HG03439 (cell line): Measurements from ENCODE around the gene ARHGAP18.

ENCODE experiments used
- ATAC-seq: cut with Tn5 transposase; IDR thresholded peaks from one replicate; pipeline ENCODE4 v1.9.1; 2021; ENCODE audit warnings: mild to moderate bottlenecking, moderate library complexity; ENCODE audit not compliant: unreplicated experiment

Gene ARHGAP18

DNA sequence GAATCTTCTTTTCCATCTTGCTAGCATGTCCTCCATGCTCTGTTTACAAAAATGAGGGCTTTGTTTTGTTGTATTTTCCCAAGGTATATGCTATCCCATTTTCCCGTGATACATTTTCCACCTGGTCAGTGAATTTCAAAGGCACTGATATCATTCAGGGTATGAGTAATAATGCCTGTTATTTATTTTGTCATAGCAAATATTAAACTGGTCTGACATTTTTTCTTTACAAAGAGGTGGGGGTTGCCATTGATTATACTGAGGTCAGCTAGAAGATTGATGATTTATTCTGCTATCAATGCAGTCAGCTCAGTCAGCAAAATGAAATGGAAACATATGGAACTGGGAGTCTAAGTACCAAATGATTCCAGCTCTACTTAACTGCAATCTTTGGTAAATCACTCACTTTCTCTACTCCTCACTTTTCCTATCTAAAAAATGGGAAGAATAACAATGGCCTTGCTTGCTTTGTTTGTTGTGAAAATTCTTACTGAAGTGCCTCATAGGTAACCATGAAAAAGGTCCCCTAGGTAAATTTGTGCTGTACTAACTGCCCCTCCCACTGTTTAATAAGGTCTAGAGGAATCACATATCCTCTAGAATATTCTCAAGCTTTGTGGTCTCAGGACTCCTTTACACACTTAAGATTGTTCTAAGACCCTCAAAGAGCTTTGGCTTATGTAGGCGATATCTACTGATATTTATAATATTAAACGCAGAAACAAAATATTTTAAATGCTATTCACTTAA is 64.0 kb downstream of the ARHGAP18 start:
- ATAC-seq = no peak

GRCh38 chr6:129645106-129645829 is 64.7 kb downstream of the ARHGAP18 start:
- ATAC-seq = no peak

DNA sequence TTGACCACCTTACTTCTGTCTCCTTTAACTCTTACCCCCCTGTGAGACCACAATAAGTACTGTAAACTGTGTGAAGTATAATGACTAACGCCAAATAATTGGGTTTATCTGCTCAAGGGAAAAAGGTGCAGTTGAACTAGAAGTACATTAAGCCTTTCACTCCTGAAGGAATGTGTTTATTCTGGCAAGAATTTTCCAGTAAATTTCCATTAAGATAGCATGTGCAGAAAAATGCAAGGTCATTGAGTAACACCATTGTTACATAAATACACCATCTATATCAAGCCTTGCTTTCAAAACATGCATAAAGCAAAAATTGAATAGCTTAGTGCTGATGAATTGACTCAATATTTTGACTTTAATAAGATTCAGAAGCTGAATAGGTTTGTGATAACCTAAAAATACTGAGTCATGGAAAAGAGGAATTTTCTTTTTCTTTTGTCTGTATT is 65.4 kb downstream of the ARHGAP18 start:
- no peak for ATAC-seq

DNA sequence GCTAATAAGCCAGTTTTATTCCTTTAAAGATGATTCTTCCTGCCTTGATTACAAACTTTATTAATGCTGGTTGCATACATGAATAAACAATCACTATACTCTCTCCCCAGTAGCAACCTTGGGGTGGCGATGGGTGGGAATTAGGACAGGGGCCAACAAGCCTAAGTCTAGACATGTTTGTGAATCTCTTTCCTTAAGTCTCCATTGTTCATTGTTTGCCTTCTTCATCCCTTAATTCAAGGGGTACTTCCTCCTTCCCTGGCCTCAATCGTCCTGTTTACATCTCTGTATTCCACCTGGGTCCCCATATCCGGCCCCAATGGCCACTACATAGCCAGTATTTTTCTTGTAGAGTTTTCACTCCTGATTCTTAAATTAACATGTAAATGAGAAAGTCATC is 66.0 kb downstream of the ARHGAP18 start:
- no peak for ATAC-seq

GRCh38 chr6:129643176-129643575 is 66.8 kb downstream of the ARHGAP18 start:
- ATAC-seq = no peak

- ATAC-seq = no peak
Measured at GRCh38 chr6:129642322-129642721, 67.7 kb downstream of the ARHGAP18 start.

DNA sequence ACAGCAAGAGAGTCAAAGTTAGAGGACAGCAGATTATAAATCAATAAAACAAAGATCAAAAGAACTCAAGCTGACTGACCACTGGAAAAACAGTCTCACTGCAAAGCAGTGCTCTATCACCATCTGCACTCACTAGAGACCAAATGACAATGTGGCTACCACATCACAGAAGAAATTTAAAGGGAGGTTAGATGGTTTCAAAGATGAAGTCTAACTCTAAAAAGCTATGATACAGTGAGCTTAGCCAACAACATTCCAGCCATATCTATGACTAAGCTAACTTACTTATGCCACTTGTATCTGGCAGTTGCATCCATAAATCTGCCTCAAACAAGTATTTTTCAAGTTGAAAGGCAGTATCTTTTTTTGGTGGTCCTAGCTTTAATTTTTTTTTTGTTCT is 68.6 kb downstream of the ARHGAP18 start:
- no peak for ATAC-seq

GRCh38 chr6:129638686-129639085 is 71.3 kb downstream of the ARHGAP18 start:
- ATAC-seq = no peak

GRCh38 chr6:129638055-129638684 is 71.8 kb downstream of the ARHGAP18 start:
- ATAC-seq = no peak

GRCh38 chr6:129637340-129638054 is 72.5 kb downstream of the ARHGAP18 start:
- no peak for ATAC-seq

DNA sequence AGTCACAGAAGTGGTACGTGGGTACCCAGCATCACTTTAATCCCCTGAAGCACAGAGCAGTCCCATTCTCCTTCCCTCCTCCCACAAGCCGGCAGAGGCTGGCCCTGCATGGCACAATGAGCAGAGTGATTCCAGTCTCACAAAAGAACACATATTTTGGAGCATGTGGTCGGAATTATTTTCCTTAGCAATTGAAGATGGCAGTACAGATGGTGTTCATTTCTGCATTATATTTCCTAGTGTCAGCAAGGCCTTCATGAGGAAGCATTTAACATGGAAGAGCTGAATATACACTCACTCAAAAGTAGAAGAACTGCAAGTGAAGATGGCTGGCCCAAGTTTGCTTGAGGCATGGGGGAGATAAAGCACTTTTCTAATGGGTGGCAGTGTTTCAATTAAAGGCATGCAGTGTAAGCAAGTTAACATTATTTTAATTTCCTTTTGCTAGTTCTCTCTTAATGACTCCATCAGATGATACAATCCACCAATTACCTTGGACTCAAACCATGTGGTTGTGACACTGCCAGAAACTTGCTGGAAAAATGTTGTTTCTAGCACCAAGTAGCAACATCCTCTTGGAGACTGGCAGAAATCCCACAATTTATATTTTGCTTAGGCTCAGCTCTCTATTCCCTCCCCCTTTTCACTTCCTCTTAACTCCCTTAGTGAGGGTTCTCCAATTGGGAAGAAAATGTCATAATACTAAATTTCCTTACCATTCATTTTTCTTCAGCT is 74.4 kb downstream of the ARHGAP18 start:
- ATAC-seq = no peak

DNA sequence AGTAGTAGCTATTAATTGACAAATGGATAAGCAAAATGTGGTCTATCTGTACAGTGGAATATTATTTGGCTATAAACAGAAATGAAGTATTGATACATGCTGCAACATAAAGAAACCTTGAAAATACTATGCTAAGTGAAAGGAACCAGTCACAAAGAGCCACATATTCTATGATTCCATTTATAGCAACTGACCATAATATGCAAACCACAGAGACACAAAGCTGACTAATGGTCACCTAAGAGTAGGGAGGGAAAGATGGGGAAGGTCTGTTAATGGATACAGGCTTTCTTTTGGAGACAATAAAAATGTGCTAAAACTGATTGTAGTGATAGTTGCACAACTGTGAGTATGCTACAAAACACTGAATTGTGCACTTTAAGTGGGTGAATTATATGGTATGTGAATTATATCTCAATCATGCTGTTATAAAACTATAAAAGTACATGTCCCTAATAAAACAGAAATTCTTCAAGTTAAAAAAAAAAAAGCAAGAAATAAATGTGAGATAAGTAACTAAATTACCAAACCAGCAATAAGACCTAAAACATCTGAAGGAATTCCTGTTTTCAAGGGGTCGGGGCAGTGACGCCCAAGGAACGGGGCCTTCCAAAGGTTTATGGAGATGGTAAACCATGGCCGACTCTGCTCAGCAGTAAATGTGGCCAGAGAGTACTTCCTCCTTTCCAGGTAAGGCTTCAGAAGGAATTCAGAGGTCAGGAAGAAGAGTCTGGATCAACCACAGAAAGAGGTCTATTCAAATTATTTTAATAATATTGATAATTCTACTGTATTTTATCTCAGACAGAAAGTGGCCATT is 75.4 kb downstream of the ARHGAP18 start:
- no peak for ATAC-seq

DNA sequence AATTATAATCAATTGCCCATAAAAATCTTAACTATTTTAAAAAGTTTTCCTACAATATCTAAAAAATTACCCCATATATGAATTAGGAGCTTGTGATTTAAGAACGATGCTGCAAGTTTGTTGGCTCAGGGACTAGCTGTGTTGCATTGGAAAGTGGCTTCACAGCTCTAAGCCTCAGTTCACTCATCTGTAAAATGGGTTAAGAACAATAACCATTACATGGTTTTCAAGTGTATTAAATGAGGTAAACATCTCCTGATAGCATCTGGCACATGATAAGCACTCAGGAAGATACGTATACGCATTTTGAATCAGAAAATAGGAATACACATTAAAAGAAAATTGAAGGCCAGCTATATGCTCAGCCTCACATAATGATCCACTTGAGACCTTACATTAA is 76.4 kb downstream of the ARHGAP18 start:
- ATAC-seq = no peak

DNA sequence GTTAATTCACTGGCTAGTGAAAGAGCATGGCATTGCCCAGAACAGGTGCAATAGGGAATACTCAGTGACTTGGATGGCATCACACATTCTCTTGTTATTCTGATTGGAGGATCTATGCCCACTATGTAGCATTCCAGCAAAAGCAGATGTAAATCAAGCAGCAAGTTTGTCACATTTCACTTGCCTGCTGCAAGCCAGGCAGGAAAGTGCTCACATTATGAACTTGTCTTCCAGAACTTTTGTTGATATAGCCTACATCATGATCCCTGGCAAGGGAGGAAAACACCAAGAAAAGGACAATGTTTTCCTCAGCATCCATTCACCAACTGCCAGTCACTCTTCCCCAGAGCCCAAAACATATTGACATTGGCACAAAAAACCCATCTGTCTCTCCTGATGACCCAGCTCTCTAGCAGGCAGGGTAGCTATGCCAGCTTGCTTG is 77.8 kb downstream of the ARHGAP18 start:
- ATAC-seq = no peak

DNA sequence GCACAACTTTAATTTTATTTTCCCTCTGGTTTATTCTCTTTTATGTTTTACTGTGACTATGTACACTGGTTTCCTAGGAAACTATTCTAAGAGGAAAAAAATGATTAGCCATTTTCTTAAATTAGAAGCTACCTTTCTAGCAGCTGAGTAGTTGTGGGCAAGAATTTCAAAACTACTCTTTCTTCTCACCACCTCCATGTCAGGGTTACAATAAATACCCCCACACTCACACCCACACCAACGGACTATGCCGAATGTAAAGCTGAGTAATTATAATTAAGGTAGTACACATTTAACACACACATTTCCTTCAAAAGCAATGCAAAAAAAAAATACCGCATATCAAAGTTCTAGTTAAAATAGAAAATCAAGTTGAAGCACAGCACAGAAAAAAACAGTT is 78.9 kb downstream of the ARHGAP18 start:
- no peak for ATAC-seq

DNA sequence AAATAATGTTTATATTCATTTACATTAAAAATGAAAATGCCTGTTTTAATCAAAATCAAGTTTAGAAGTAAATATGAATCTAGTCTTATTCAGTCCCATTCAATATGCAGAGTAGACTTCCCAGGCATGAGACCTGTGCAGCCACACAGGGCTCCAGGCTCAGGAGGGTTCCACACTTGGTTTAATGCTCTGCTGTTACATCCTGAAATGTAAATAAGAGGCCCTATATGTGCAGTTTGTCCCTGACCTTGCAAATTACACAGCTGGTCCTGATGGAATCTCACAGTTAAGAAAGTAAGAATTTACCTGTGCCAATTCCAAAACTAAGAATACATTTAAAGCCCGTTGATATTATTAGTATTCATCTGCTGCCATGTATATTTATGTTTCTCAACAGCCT is 79.4 kb downstream of the ARHGAP18 start:
- no peak for ATAC-seq

DNA sequence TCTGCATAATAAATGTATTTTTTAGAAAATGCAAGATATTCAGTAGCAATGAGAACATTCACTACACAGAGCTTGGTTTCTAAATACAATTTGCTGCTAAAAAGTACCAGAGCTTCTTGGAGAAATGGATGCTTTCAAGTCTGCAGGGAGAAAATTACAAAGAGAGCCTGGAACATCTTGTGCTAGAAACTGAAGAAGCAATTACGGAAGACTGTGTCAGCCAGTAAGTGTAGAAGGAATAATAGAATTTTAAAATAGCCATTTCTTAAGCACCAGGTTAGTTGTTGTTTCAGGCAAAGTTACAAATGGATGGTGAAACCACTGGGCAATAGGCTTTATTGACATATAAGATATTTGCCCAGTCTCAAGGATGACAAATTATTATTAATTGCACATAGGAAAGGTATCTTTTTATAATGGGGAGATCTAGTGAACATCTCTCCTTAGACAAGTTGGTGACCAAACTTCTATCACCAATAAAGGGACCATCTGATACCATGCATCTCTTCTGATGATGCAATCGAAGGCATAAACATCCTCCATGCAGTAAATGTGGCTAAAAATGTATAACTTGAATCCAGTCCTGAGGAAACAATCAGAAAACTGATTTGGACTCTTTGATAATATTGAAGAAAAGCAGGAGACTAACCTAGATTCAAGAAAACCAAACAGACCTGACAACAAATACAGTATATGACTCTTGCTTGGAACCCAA is 81.7 kb downstream of the ARHGAP18 start:
- no peak for ATAC-seq

- ATAC-seq = no peak
Measured at GRCh38 chr6:129624488-129624887, 85.5 kb downstream of the ARHGAP18 start.
